HFFc6 (cell line): ENCODE results near the gene RTN4IP1. TPM values are rescaled to one million over a fixed set of nuclear protein-coding genes. Genes with fewer than 3 reads are reported as not detected.
A peak's percentile ranks its signal among the peaks of the same experiment; 100 is the strongest.
"Not testable (repeated sequence)": the region's sequence is repeated elsewhere in the genome, so short reads cannot be mapped to it uniquely, and the experiment has no call there.

Experiments used
- DNase-seq: peaks from one replicate; pipeline ENCODE4 v3.0.0-alpha.2; 2018
- H3K27ac Mint-ChIP-seq: 2 replicates; pipeline ENCODE4 v1.8.0; 2020; ENCODE audit warnings: mild to moderate bottlenecking, mixed read lengths
- H3K27me3 Mint-ChIP-seq: 2 replicates; pipeline ENCODE4 v1.8.0; 2021; ENCODE audit warnings: mild to moderate bottlenecking, moderate library complexity, mixed read lengths; ENCODE audit not compliant: insufficient read depth
- H3K36me3 Mint-ChIP-seq: 2 replicates; pipeline ENCODE4 v1.8.0; 2021; ENCODE audit warnings: low read depth, mixed read lengths
- H3K4me1 Mint-ChIP-seq: 2 replicates; pipeline ENCODE4 v1.8.0; 2020; ENCODE audit warnings: low read depth, mixed read lengths
- H3K4me3 Mint-ChIP-seq: 2 replicates; pipeline ENCODE4 v1.8.0; 2020; ENCODE audit warnings: mild to moderate bottlenecking, moderate library complexity, mixed read lengths
- H3K9me3 Mint-ChIP-seq: 2 replicates; pipeline ENCODE4 v1.8.0; 2020; ENCODE audit warnings: mild to moderate bottlenecking, mixed read lengths
- total RNA-seq, 6 experiments: library from RNA; stranded (reverse); fragmentation: NEBNext Ultra II Directional; extraction: Animal tissue kit (Norgen Biotek cat#: 25700); gene quantifications; 2 replicates in 1 of 6; 3 replicates in 5 of 6; pipeline ENCODE4 v1.2.3, GENCODE V29; 2021
- TF ChIP-seq, protein P1 (sequence below): fragments of 200-600 bp; sonication (generic); IDR thresholded peaks from 2 replicates; pipeline ENCODE4 v1.5.0; 2021; ENCODE audit warnings: antibody characterized with exemption, mild to moderate bottlenecking

RTN4IP1 gene
- total RNA-seq, 6 experiments from 2014 or later: 5.7 to 8.9 (median 8.0) TPM

GRCh38 chr6:106553440-106553839 lies 75.9 kb downstream of the RTN4IP1 start:
- TF ChIP-seq, protein P1, sequence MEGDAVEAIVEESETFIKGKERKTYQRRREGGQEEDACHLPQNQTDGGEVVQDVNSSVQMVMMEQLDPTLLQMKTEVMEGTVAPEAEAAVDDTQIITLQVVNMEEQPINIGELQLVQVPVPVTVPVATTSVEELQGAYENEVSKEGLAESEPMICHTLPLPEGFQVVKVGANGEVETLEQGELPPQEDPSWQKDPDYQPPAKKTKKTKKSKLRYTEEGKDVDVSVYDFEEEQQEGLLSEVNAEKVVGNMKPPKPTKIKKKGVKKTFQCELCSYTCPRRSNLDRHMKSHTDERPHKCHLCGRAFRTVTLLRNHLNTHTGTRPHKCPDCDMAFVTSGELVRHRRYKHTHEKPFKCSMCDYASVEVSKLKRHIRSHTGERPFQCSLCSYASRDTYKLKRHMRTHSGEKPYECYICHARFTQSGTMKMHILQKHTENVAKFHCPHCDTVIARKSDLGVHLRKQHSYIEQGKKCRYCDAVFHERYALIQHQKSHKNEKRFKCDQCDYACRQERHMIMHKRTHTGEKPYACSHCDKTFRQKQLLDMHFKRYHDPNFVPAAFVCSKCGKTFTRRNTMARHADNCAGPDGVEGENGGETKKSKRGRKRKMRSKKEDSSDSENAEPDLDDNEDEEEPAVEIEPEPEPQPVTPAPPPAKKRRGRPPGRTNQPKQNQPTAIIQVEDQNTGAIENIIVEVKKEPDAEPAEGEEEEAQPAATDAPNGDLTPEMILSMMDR: no peak
- peaks cover 9% of the 10 kb centered on the region for H3K36me3 Mint-ChIP-seq
- H3K4me1 Mint-ChIP-seq: peaks cover 13% of the 10 kb centered on the region
- H3K27ac Mint-ChIP-seq: no peak overlapping the region
- DNase-seq: no peak
- H3K9me3 Mint-ChIP-seq: no peaks in the 10 kb centered on the region
- H3K4me3 Mint-ChIP-seq: no peak overlapping the region
- H3K27me3 Mint-ChIP-seq: no peaks in the 10 kb centered on the region

DNA sequence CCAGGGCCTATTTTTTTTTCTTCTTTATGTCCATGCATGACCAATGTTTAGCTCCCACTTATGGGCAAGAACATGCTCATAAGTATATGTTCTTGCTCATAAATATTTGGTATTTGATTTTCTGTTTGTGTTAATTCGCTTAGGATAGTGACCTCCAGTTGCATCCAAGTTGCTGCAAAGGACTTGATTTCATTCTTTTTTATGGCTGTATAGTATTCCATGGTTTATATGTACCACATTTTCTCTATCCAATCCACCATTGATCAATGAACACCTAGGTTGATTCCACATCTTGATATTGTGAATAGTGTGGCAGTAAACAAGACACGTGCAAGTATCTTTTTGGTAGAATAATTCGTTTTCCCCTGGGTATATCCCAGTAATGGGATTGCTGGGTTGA lies 78.1 kb downstream of the RTN4IP1 start:
- no peak overlapping the region for H3K27ac Mint-ChIP-seq

DNA sequence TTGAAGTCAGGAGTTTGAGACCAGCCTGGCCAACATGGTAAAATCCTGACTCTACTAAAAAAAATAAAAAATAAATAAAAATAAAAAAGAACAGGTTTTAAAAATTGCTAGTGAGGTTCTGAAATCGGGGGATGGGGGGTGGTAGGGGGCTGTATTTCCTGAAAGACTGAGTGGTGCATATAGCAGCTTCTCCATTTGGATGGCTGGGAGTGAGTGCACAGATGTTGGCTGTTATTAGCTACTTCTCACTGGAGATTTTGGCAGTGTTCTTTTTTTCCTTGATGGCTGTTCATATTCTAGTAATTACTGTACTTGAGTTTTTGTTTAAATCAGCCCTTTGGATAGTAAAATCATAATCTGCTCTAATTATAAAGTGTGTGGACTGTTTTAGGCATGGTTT lies 79.8 kb downstream of the RTN4IP1 start:
- Mint-ChIP-seq H3K4me3 (no peak overlapping the region), H3K36me3 (peaks cover 16% of the 10 kb centered on the region), H3K9me3 (no peaks in the 10 kb centered on the region), H3K27me3 (no peaks in the 10 kb centered on the region), H3K4me1 (peaks cover 37% of the 10 kb centered on the region), H3K27ac (no peak overlapping the region)
- DNase-seq: no peak
- TF ChIP-seq, protein P1: no peak

More for the DNA sequence above, 78.1 kb downstream of the RTN4IP1 start:
- Mint-ChIP-seq H3K27me3 (no peaks in the 10 kb centered on the region), H3K36me3 (peaks cover 9% of the 10 kb centered on the region), H3K4me3 (no peak overlapping the region), H3K4me1 (peaks cover 25% of the 10 kb centered on the region), H3K9me3 (no peaks in the 10 kb centered on the region)
- DNase-seq: no peak
- TF ChIP-seq, protein P1: no peak

DNA sequence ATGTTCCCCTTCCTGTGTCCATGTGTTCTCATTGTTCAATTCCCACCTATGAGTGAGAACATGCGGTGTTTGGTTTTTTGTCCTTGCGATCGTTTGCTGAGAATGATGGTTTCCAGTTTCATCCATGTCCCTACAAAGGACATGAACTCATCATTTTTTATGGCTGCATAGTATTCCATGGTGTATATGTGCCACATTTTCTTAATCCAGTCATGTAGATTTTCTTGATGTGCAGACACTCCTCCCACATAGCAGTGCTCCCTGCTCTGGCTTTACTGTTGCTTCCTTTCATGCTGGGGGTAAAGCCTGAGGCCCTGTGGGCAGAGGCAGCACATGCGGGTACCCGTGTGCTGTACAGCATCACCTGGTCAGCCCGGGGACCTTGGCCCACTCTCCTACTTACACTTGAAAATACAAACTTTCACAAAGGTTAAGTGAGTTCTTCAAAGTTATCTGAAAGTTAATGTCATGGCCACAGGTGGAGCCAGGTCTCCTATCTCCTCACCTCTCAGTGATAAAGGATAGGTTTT lies 80.3 kb downstream of the RTN4IP1 start:
- peaks cover 20% of the 10 kb centered on the region for H3K36me3 Mint-ChIP-seq
- H3K4me1 Mint-ChIP-seq: peaks cover 37% of the 10 kb centered on the region
- not testable (repeated sequence) for H3K9me3 Mint-ChIP-seq, DNase-seq, H3K4me3 Mint-ChIP-seq, H3K27ac Mint-ChIP-seq, H3K27me3 Mint-ChIP-seq

- peak overlapping the region; percentile 47; the same call in 1 of the 2 replicates for H3K4me3 Mint-ChIP-seq
- no peaks in the 10 kb centered on the region for H3K9me3 Mint-ChIP-seq
- H3K4me1 Mint-ChIP-seq: peaks cover 37% of the 10 kb centered on the region
- H3K27me3 Mint-ChIP-seq: no peaks in the 10 kb centered on the region
- TF ChIP-seq, protein P1: no peak
- no peak for DNase-seq
- peaks cover 24% of the 10 kb centered on the region for H3K36me3 Mint-ChIP-seq
- peak overlapping the region; percentile 95 for H3K27ac Mint-ChIP-seq
Observed at GRCh38 chr6:106547601-106548453, 81.5 kb downstream of the RTN4IP1 start.
